ENCODE results near the gene AZGP1.

AZGP1 gene

DNA sequence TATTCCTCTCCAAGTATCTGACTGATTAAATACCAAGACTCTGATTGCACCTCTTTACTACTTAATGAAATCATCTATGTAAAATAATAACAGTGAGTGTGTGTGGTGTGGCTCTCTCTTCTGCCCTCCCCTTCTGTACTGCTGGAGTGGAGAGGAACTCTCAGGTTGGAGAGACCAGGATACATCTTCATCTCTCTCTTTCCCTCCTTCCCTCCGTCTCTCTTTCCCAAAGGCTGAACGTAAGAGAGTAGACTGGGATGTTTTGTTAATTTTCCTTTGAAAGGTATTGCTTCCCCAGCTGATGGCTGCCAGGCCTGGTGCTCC, 46.1 kb downstream of the AZGP1 start:
- Histone ChIP-seq H3K27me3 (ENCODE audit: insufficient read depth, low read length, poor library complexity) (peaks cover 25% of the 10 kb centered on the region), H3K4me3 (ENCODE audit: low read depth in 1 of 2, low read length in 2 of 2) (no peak overlapping the region), H3K9me3 (ENCODE audit: insufficient read depth, low read length, severe bottlenecking) (no peaks in the 10 kb centered on the region), H3K9ac (ENCODE audit: low read depth, low read length) (no peak overlapping the region), H4K20me1 (ENCODE audit: insufficient read depth, low read length) (no peaks in the 10 kb centered on the region), H3K4me1 (ENCODE audit: insufficient read depth, low read length) (peaks cover 10% of the 10 kb centered on the region), H3K36me3 (ENCODE audit: insufficient read depth, low read length) (no peaks in the 10 kb centered on the region), H3K27ac (ENCODE audit: low read length) (no peak overlapping the region), H3K79me2 (ENCODE audit: insufficient read depth, low read length) (no peaks in the 10 kb centered on the region), H3K4me2 (ENCODE audit: insufficient read depth, low read length) (peak overlapping the region; percentile 47; the same call in 1 of the 2 replicates), H2AFZ (ENCODE audit: low read depth, low read length) (peak overlapping the region; percentile 22)
- ATAC-seq (ENCODE audit: insufficient read depth, low read depth) (no peak; the same call in 2 of the 3 replicates), DNase-seq (no peak)
- TF ChIP-seq EZH2 (IDR thresholded peaks at IDR 0.05; ENCODE audit: borderline replicate concordance, low read depth, low read length, severe bottlenecking), result no peak
- no peak for TF ChIP-seq CTCF (IDR thresholded peaks at IDR 0.05; ENCODE audit: borderline replicate concordance, extremely low read depth, low read length, poor library complexity, severe bottlenecking)

GRCh38 chr7:99928994-99929729, 46.7 kb downstream of the AZGP1 start, which contains the start of gene GJC3:
TSS of gene GJC3 (minus strand) at chr7:99929620. CDS start at chr7:99929620, 0 bp downstream.
- Histone ChIP-seq H3K4me1 (ENCODE audit: insufficient read depth, low read length) (peaks cover 10% of the 10 kb centered on the region), H3K4me2 (ENCODE audit: insufficient read depth, low read length) (peak within 1 kb of the TSS; percentile 47; the same call in 1 of the 2 replicates), H3K4me3 (ENCODE audit: low read depth in 1 of 2, low read length in 2 of 2) (0 out of 4 replicates have a peak within 1 kb of the TSS, but pooled peaks of 1 of the 2 experiments have one; percentile 10), H3K27ac (ENCODE audit: low read length) (no peak within 1 kb of the TSS), H2AFZ (ENCODE audit: low read depth, low read length) (peak within 1 kb of the TSS; percentile 22), H4K20me1 (ENCODE audit: insufficient read depth, low read length) (no peaks in the 10 kb centered on the region), H3K9ac (ENCODE audit: low read depth, low read length) (no peak within 1 kb of the TSS), H3K27me3 (ENCODE audit: insufficient read depth, low read length, poor library complexity) (peaks cover 25% of the 10 kb centered on the region), H3K36me3 (ENCODE audit: insufficient read depth, low read length) (no peaks in the 10 kb centered on the region), H3K9me3 (ENCODE audit: insufficient read depth, low read length, severe bottlenecking) (no peaks in the 10 kb centered on the region), H3K79me2 (ENCODE audit: insufficient read depth, low read length) (no peaks in the 10 kb centered on the region)
- DNase-seq (peak; percentile 55), ATAC-seq (ENCODE audit: insufficient read depth, low read depth) (peak; percentile 94)
- TF ChIP-seq EZH2 (IDR thresholded peaks at IDR 0.05; ENCODE audit: borderline replicate concordance, low read depth, low read length, severe bottlenecking) (no peak), CTCF (IDR thresholded peaks at IDR 0.05; ENCODE audit: borderline replicate concordance, extremely low read depth, low read length, poor library complexity, severe bottlenecking) (peak; percentile 45)

DNA sequence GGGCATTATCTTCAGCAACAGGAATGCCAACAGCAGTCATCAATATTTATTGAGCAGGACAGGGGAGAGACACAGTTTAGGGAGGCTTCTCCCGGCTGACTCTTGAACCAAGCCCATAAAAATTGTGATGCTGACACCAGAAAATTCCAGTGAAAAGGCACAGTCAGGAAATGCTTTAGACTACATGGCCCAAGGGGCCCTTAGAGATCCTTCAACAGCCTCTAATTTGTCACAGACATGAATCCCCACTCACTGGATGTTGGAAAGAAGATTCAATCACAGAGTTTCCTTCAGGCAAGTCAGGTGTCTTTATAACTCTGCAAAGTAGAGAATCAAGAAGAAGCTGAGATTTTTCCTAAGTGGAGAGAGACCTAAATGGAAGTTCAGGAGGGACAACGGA, 47.6 kb downstream of the AZGP1 start:
- Histone ChIP-seq H3K27ac (ENCODE audit: low read length) (no peak overlapping the region), H3K4me3 (ENCODE audit: low read depth in 1 of 2, low read length in 2 of 2) (no peak overlapping the region), H3K4me2 (ENCODE audit: insufficient read depth, low read length) (no peak overlapping the region), H3K79me2 (ENCODE audit: insufficient read depth, low read length) (no peaks in the 10 kb centered on the region), H2AFZ (ENCODE audit: low read depth, low read length) (no peak overlapping the region), H3K27me3 (ENCODE audit: insufficient read depth, low read length, poor library complexity) (peaks cover 25% of the 10 kb centered on the region), H4K20me1 (ENCODE audit: insufficient read depth, low read length) (no peaks in the 10 kb centered on the region), H3K9me3 (ENCODE audit: insufficient read depth, low read length, severe bottlenecking) (no peaks in the 10 kb centered on the region), H3K9ac (ENCODE audit: low read depth, low read length) (no peak overlapping the region), H3K36me3 (ENCODE audit: insufficient read depth, low read length) (no peaks in the 10 kb centered on the region), H3K4me1 (ENCODE audit: insufficient read depth, low read length) (peaks cover 10% of the 10 kb centered on the region)
- TF ChIP-seq CTCF (IDR thresholded peaks at IDR 0.05; ENCODE audit: borderline replicate concordance, extremely low read depth, low read length, poor library complexity, severe bottlenecking), result no peak
- TF ChIP-seq EZH2 (IDR thresholded peaks at IDR 0.05; ENCODE audit: borderline replicate concordance, low read depth, low read length, severe bottlenecking), result no peak
- no peak for ATAC-seq (ENCODE audit: insufficient read depth, low read depth)
- no peak for DNase-seq

Data from DND-41 (cell line).